ENCODE measurements around the gene SYNM. TPM values are rescaled to one million over a fixed set of nuclear protein-coding genes. Genes with fewer than 3 reads are reported as not detected.

Gene SYNM
- total RNA-seq, 4 donors from 2014 or later, result 26.7 to 61.2 (median 45.3) TPM

DNA sequence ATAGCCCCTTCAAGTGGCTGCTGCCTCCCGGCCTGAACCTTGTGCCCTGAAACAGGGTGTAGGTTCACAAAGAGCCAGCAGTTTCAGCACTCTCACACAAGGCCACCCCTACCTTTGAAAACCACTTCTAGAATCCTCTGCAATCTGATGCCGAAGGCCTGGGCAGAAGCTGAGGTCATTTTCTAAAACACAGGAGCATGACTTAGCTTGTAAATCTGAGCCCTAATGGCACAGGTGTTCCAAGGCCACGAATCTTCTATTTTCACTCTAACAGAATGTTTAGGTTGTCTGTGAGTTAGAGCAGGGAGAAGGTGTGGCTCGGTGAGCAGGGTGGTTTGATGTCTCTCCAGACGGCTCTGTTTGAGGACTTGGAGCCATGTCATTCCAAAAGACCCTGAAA, 62.3 kb downstream of the SYNM start:
- TF ChIP-seq CTCF (IDR thresholded peaks at IDR 0.05; ENCODE audit: low read depth), result no peak

GRCh38 chr15:99167640-99168039, 62.8 kb downstream of the SYNM start:
- TF ChIP-seq CTCF (IDR thresholded peaks at IDR 0.05; ENCODE audit: low read depth), result no peak

- TF ChIP-seq CTCF (IDR thresholded peaks at IDR 0.05; ENCODE audit: low read depth), result no peak
Measured at GRCh38 chr15:99168601-99169580, 64.0 kb downstream of the SYNM start.

GRCh38 chr15:99169769-99170311, 65.0 kb downstream of the SYNM start:
- no peak for TF ChIP-seq CTCF (IDR thresholded peaks at IDR 0.05; ENCODE audit: low read depth)

GRCh38 chr15:99170476-99171065, 65.7 kb downstream of the SYNM start:
- no peak for TF ChIP-seq CTCF (IDR thresholded peaks at IDR 0.05; ENCODE audit: low read depth)

DNA sequence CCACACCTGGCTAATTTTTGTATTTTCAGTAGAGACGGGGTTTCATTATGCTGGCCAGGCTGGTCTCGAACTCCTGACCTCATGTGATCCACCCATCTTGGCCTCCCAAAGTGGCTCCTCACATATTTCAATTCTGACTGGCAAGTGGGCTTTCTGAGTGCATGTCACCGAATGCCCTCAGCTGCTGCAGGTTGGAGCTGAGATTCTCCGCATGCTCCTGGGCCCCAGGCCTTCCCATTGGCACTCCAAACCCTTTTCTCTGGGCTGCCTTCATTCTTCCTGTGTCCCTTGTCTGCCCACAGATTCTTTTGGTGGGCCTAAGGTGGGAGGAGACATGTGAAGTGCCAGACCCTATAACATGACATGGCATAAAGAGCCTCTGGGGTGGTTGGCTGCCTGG, 67.3 kb downstream of the SYNM start:
- no peak for TF ChIP-seq CTCF (IDR thresholded peaks at IDR 0.05; ENCODE audit: low read depth)

DNA sequence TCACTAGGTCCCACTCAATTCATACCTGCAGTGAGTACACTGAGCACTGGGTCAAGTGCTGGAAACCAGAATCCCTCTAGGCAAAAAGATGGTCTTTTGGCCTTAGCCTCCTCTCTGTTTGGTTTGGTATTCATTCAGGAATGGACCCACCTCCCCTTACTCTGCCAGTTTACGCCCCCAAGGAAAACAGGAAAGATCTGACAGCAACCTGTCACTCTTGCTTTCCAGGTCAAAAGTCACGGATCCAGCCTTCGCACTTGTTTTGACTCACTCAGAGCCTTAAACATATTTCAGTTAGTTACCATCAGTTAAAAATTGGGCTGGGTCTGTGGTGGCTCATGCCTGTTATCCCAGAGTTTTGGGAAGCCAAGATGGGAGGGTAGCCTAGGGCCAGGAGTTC, 68.1 kb downstream of the SYNM start:
- no peak for TF ChIP-seq CTCF (IDR thresholded peaks at IDR 0.05; ENCODE audit: low read depth)

Measured in subcutaneous adipose tissue (tissue), 4 donors.